NK-92 (cell line): Measurements from ENCODE around the gene POMT1.
"Not testable (repeated sequence)": the region's sequence is repeated elsewhere in the genome, so short reads cannot be mapped to it uniquely, and the experiment has no call there.

Experiments used
- DNase-seq: peaks from one replicate; lab custom pipeline; 2025; ENCODE audit not compliant: unreplicated experiment; lab: John Stamatoyannopoulos, UW

The POMT1 gene, protein sequence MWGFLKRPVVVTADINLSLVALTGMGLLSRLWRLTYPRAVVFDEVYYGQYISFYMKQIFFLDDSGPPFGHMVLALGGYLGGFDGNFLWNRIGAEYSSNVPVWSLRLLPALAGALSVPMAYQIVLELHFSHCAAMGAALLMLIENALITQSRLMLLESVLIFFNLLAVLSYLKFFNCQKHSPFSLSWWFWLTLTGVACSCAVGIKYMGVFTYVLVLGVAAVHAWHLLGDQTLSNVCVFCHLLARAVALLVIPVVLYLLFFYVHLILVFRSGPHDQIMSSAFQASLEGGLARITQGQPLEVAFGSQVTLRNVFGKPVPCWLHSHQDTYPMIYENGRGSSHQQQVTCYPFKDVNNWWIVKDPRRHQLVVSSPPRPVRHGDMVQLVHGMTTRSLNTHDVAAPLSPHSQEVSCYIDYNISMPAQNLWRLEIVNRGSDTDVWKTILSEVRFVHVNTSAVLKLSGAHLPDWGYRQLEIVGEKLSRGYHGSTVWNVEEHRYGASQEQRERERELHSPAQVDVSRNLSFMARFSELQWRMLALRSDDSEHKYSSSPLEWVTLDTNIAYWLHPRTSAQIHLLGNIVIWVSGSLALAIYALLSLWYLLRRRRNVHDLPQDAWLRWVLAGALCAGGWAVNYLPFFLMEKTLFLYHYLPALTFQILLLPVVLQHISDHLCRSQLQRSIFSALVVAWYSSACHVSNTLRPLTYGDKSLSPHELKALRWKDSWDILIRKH

GRCh38 chr9:131502781-131503625 lies at the start of gene POMT1:
POMT1 (plus strand) TSS chr9:131502918; CDS start chr9:131504219, 1,301 bp downstream.
- DNase-seq, result no peak

DNA sequence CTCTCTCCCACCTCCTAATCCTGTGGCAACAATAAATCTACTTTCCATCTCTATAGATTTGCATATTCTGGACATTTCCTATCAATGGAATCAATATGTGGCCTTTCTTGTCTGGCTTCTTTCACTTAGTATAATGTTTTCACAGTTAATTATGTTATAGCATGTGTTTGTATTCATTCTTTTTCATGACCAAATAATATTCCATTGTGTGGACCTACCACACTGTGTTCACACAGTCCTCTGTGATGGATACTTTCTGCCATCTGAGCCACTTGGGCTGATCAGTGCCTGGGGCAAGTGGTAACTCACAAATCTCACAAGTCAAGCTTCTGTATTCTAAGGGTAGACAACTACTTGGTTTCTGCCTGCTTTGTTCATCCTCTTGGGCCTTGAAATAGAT lies 48.7 kb upstream of the POMT1 start:
- DNase-seq, result no peak

GRCh38 chr9:131455655-131456054 lies 47.1 kb upstream of the POMT1 start:
- DNase-seq, result not testable (repeated sequence)

- no peak for DNase-seq
Observed at GRCh38 chr9:131457746-131458145, 45.0 kb upstream of the POMT1 start.

DNA sequence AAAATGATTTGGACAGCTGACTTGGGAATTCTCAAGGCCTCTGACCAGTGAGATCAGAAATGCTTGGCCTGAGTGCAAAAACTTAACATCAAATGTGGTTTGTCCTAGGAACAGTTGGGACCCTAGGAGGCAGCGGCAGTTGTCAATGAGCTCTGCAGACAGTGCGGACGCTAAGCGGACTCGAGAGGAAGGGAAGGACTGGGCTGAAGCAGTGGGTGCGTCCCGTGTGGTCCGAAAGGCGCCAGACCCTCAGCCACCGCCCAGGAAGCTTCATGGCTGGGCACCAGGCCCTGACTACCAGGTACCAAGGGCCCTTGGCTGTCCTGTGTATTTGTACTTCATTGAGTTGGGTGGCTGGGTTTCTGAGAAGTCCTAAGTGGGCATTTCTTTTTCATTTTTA lies 43.7 kb upstream of the POMT1 start:
- no peak for DNase-seq

- DNase-seq, result no peak
Observed at GRCh38 chr9:131461166-131461565, 41.6 kb upstream of the POMT1 start.

DNA sequence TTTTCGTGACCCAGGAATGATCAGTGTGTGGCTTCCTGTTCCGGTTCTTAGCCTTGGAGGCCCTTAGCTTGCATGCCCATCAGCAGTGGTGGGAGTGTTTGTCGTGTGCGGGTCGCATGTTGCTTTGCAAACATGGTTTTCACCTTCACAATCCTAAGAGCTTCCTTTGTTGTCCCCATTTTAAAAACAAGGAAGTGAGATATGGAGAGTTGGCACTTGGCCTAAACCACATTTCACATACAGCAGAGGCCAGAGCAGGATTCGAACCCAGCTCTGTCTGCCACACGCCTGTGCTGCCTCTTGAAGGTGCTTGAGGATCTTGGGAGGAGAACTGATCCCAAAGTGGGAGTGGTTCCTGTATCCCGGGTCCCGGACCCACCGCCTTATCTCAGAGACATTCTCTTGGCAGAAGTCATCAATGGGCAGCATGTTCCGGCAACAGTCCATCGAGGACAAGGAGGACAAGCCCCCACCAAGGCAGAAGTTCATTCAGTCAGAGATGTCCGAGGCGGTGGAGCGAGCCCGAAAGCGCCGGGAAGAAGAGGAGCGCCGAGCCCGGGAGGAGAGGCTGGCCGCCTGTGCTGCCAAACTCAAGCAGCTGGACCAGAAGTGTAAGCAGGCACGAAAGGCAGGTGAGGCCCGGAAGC lies 38.2 kb upstream of the POMT1 start:
- no peak for DNase-seq

- no peak for DNase-seq
Observed at GRCh38 chr9:131465401-131465800, 37.3 kb upstream of the POMT1 start.

DNA sequence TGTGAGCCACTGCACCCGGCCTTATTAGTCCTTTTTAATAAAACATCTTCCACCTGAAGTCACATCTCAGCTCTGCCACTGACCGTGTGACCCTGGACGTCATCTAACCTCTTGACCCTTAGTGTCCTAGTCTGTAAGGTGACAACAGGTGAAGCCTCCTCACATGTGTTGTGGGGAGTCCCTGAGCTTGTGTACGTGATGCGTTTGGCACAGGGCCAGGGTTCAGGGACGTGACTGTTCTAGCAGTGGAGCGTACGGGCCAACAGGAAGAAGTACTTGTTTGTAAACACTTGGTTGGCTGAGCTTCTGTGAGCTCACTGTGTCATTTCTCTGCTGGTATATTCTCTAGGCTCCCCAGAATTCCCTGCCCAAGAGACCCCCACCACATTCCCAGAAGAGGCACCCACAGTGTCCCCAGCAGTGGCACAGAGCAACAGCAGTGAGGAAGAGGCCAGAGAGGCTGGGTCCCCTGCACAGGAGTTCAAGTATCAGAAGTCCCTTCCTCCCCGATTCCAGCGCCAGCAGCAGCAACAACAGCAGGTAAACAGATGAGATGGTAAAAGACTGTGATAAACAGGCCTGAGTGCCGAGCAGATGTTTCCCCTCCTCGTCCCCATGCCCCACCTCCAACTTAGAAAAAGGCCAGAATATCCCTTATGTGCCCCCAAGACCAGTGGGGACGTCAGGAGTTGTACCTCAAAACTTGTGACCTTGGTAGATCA lies 35.3 kb upstream of the POMT1 start:
- no peak for DNase-seq

GRCh38 chr9:131468031-131468430 lies 34.7 kb upstream of the POMT1 start:
- no peak for DNase-seq

- DNase-seq, result no peak
Observed at GRCh38 chr9:131469356-131469755, 33.4 kb upstream of the POMT1 start.

DNA sequence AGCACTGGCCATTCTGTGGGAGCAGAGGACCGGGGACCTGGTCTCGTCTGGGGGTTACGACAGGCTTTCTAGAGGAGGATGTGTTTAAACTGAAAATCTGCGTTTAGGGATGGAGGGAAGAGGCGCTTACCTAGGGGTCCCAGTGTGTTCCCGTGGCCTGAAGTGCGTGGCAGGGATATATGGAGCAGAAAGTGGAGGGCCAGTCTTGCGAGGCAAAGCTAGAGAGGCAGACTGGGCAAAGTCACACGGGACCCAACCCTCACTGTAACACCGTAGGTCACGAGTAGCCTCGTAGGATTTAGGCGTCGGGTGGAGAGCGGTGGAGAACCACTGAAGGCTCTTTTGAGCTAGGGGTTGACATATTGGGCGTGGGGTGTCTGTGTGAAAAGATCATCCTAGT lies 32.8 kb upstream of the POMT1 start:
- DNase-seq, result no peak

GRCh38 chr9:131470581-131470991 lies 32.1 kb upstream of the POMT1 start:
- no peak for DNase-seq

DNA sequence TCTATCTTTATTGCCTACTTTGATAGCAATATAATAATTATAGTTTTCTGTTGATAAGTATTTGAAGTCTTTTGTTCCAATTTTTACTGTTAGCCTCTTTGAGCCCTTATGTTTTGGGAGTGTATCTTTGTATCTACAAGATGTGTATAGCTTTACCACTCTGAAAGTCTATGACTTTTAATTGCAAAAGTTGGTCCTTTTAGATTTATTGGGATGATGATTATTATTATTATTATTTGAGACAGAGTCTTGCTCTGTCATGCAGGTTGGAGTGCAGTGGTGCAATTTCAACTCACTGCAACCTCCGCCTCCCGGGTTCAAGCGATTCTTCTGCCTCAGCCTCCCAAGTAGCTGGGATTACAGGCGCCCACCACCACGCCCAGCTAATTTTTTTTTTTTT lies 30.6 kb upstream of the POMT1 start:
- DNase-seq, result not testable (repeated sequence)

- DNase-seq, result no peak
Observed at GRCh38 chr9:131473198-131473885, 29.4 kb upstream of the POMT1 start.

DNA sequence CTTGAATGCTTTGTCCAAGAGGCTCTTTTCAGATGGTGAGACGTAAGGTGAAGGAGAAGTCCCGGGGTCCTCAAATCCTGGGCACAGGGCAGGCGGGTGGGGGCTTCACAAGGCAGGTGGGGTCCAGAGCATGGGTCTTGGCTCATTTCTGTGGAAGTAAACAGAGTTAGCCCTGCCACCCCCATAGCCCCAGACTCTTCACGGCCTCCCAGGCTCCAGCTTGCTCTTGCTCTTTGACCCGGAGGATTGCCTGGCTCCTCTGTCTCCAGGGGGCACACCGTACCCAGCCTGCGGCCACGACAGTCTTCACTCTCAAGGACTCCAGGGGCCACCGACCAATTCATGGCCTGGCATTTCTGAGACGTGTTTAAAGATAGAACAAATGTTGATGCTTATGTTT lies 28.8 kb upstream of the POMT1 start:
- no peak for DNase-seq

- no peak for DNase-seq
Observed at GRCh38 chr9:131474711-131475110, 28.0 kb upstream of the POMT1 start.

DNA sequence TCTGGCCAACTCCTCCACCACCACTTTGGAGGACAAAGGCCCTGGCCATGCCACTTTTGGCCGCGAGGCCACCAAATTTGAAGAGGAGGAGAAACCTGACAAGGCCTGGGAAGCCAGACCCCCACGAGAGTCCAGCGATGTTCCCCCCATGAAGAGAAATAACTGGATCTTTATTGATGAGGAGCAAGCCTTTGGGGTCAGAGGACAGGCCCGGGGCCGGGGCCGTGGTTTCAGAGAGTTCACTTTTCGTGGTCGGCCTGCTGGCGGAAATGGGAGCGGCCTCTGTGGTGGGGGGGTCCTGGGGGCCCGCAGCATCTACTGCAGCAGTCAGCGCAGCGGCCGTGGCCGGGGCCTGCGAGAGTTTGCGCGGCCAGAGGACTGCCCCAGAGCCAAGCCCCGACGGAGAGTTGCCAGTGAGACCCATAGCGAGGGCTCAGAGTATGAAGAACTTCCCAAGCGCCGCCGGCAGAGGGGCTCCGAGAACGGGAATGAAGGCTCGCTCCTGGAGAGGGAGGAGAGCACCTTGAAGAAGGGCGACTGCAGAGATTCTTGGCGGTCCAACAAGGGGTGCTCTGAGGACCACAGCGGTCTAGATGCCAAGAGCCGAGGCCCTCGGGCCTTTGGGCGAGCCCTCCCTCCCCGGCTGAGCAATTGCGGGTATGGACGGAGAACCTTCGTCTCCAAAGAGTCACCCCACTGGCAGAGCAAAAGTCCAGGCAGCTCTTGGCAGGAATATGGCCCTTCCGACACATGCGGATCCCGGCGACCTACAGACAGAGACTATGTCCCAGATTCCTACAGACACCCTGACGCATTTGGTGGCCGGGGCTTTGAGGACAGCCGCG lies 27.4 kb upstream of the POMT1 start:
- no peak for DNase-seq
